Measurements from ENCODE around the gene PIEZO2.

PIEZO2 gene

GRCh38 chr18:11112286-11112685 is 37.1 kb downstream of the PIEZO2 start:
- no peak for DNase-seq

GRCh38 chr18:11110509-11110908 is 38.9 kb downstream of the PIEZO2 start:
- no peak for DNase-seq

- no peak for DNase-seq
These were observed 40.4 kb downstream of the PIEZO2 start for GRCh38 chr18:11108947-11109346.

GRCh38 chr18:11106894-11107293 is 42.5 kb downstream of the PIEZO2 start:
- no peak for DNase-seq

GRCh38 chr18:11105463-11105862 is 43.9 kb downstream of the PIEZO2 start:
- DNase-seq: no peak

- no peak for DNase-seq
These were observed 45.1 kb downstream of the PIEZO2 start for GRCh38 chr18:11104307-11104706.

- no peak for DNase-seq
These were observed 52.3 kb downstream of the PIEZO2 start for GRCh38 chr18:11096839-11097750.

GRCh38 chr18:11096411-11096810 is 53.0 kb downstream of the PIEZO2 start:
- no peak for DNase-seq

- no peak for DNase-seq
These were observed 53.6 kb downstream of the PIEZO2 start for GRCh38 chr18:11095674-11096293.

- no peak for DNase-seq
These were observed 54.2 kb downstream of the PIEZO2 start for GRCh38 chr18:11095211-11095610.

GRCh38 chr18:11091746-11092145 is 57.6 kb downstream of the PIEZO2 start:
- no peak for DNase-seq

- DNase-seq: no peak
These were observed 59.2 kb downstream of the PIEZO2 start for GRCh38 chr18:11089931-11090715.

GRCh38 chr18:11081009-11081532 is 68.3 kb downstream of the PIEZO2 start:
- DNase-seq: no peak

GRCh38 chr18:11078491-11078890 is 70.9 kb downstream of the PIEZO2 start:
- no peak for DNase-seq

GRCh38 chr18:11077548-11078187 is 71.7 kb downstream of the PIEZO2 start:
- no peak for DNase-seq

- peak in 1 of 2 experiments; percentile 3 for DNase-seq
These were observed 74.5 kb downstream of the PIEZO2 start for GRCh38 chr18:11074889-11075288.

GRCh38 chr18:11073971-11074370 is 75.4 kb downstream of the PIEZO2 start:
- no peak for DNase-seq

GRCh38 chr18:11072632-11073031 is 76.7 kb downstream of the PIEZO2 start:
- DNase-seq: no peak

- DNase-seq: no peak
These were observed 78.1 kb downstream of the PIEZO2 start for GRCh38 chr18:11071300-11071699.

- no peak for DNase-seq
These were observed 78.8 kb downstream of the PIEZO2 start for GRCh38 chr18:11070593-11070992.

GRCh38 chr18:11066038-11066437 is 83.3 kb downstream of the PIEZO2 start:
- no peak for DNase-seq

- no peak for DNase-seq
These were observed 84.5 kb downstream of the PIEZO2 start for GRCh38 chr18:11064727-11065460.

Data from NCI-H187 (cell line).